Measurements from ENCODE around the gene FABP7. TPM values are rescaled to one million over a fixed set of nuclear protein-coding genes. Genes with fewer than 3 reads are reported as not detected.

The FABP7 gene
- total RNA-seq, 3 donors from 2014 or later (not counting 1 experiment from before 2014, with no cell fraction given), result not detected

DNA sequence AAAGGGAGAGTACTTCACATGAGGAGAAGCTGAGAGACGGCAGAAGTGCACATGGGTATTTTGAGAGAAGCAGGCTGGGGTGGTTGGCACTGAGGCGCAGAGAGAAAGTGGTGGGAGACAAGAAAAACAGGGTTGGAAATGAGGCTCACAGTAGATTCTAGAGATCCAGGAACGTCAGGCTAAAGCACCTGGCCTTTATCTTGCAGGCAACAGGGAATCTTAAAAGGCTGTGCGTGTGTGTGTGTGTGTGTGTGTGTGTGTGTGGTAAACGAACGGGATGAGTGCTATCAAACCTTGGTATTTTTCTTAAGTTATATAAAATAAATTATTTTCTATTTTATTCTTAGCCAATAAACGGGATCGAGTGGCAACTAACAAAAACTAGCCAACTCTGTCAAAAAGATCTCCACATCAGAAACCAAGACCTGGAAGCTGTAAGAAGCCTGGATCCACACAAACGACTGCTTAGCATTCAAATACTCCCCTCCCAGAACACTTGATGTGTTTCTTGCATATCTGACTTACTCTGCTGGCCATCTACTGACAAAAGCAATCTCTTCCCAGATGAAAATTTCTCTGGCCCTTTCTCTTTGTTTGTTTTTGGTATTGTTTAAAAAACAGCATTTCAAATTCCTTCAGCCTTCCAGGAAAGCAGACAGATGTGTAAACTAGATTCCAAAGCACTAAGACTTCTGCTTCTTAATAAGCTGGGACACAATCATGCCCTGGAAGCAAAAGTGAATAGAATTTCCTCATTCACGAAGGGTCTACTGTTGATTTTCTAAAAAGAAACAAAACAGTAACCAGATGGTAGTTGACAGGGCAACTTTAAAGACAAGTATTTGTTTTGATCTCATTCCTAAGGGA is 44.8 kb upstream of the FABP7 start:
- Mint-ChIP-seq H3K4me3 (no peak overlapping the region), H3K36me3 (no peaks in the 10 kb centered on the region), H3K9me3 (no peaks in the 10 kb centered on the region), H3K4me1 (no peaks in the 10 kb centered on the region), H3K27ac (no peak overlapping the region), H3K27me3 (ENCODE audit: low read depth in 2 of 2) (peaks cover 9 to 15% of the 10 kb centered on the region in 2 donors)
- intact Hi-C loops (cut with micrococcal nuclease), result loop anchor here (5.0 kb wide), 1 partner anchor 583 kb away; no protein-coding TSS in a partner anchor
- WGBS (ENCODE audit: insufficient coverage), result 78% methylated on average over 7 of the region's 10 CpGs
- Histone ChIP-seq H3K27me3 (ENCODE audit: control insufficient read depth, insufficient read depth, low read length) (no peaks in the 10 kb centered on the region), H3K4me1 (ENCODE audit: control insufficient read depth, insufficient read depth, low read length) (no peaks in the 10 kb centered on the region), H3K27ac (ENCODE audit: low read length) (no peak overlapping the region), H3K4me3 (ENCODE audit: low read length) (no peak overlapping the region), H3K9me3 (ENCODE audit: control insufficient read depth, insufficient read depth, low read length) (no peaks in the 10 kb centered on the region), H3K36me3 (ENCODE audit: control insufficient read depth, insufficient read depth, low read length) (no peaks in the 10 kb centered on the region)
- TF ChIP-seq, protein P1, sequence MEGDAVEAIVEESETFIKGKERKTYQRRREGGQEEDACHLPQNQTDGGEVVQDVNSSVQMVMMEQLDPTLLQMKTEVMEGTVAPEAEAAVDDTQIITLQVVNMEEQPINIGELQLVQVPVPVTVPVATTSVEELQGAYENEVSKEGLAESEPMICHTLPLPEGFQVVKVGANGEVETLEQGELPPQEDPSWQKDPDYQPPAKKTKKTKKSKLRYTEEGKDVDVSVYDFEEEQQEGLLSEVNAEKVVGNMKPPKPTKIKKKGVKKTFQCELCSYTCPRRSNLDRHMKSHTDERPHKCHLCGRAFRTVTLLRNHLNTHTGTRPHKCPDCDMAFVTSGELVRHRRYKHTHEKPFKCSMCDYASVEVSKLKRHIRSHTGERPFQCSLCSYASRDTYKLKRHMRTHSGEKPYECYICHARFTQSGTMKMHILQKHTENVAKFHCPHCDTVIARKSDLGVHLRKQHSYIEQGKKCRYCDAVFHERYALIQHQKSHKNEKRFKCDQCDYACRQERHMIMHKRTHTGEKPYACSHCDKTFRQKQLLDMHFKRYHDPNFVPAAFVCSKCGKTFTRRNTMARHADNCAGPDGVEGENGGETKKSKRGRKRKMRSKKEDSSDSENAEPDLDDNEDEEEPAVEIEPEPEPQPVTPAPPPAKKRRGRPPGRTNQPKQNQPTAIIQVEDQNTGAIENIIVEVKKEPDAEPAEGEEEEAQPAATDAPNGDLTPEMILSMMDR (IDR thresholded peaks at IDR 0.05), result no peak
- DNase-seq (no peak), ATAC-seq (no peak)

DNA sequence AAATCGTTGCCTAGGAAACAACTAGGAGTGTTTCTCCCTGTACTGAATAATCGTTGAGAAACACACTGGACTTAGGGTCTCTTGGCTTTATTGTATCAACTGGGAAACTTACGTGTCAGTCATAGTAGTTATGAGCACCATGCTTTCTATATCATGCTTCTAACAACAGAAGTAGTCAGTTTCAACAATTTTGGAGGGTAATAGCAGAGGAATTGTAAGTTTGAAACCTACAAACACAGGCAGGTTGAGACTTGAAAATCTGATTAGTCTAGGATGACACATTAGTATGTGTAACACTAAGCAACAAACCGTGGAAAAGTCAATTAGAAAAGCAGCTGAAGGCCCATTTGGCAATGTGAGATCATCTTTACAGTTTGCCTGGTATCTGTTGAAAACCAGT is 43.9 kb upstream of the FABP7 start:
- TF ChIP-seq, protein P1 (IDR thresholded peaks at IDR 0.05), result no peak
- Histone ChIP-seq H3K4me1 (ENCODE audit: control insufficient read depth, insufficient read depth, low read length) (no peaks in the 10 kb centered on the region), H3K27ac (ENCODE audit: low read length) (no peak overlapping the region), H3K4me3 (ENCODE audit: low read length) (no peak overlapping the region), H3K27me3 (ENCODE audit: control insufficient read depth, insufficient read depth, low read length) (peaks cover 2% of the 10 kb centered on the region), H3K9me3 (ENCODE audit: control insufficient read depth, insufficient read depth, low read length) (no peaks in the 10 kb centered on the region), H3K36me3 (ENCODE audit: control insufficient read depth, insufficient read depth, low read length) (no peaks in the 10 kb centered on the region)
- Mint-ChIP-seq H3K36me3 (no peaks in the 10 kb centered on the region), H3K27me3 (ENCODE audit: low read depth in 2 of 2) (peaks cover 9 to 15% of the 10 kb centered on the region in 2 donors), H3K9me3 (no peaks in the 10 kb centered on the region), H3K4me1 (no peaks in the 10 kb centered on the region), H3K4me3 (no peak overlapping the region), H3K27ac (no peak overlapping the region)
- ATAC-seq, result no peak
- 85% methylated on average over 4 of the region's 4 CpGs for WGBS (ENCODE audit: insufficient coverage)
- intact Hi-C loops (cut with micrococcal nuclease), result no loop called here
- no peak for DNase-seq

DNA sequence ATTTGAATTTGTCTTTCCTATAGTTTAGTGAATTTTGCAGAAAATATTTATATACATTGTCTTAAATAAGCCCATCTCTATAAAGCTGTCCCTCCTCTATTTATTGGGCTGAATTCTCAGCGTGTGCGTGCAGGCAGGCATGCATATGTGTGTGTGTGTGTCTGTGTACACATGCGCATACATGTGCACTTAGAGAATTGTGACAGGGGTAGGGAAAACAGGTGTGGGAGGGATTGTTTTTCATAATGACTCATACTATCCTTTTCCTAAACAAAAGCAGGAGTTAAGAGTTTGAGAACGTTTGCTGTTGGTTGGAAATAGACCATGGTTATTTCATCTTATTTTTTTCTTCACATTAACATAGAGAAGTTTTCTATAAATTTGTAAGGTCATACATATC is 43.4 kb upstream of the FABP7 start:
- WGBS (ENCODE audit: insufficient coverage), result no CpG with 5 or more reads among the region's 4 CpGs
- ATAC-seq, result no peak
- no peaks in the 10 kb centered on the region for H3K4me1 Mint-ChIP-seq

More for the DNA sequence above, 43.4 kb upstream of the FABP7 start:
- peaks cover 9 to 15% of the 10 kb centered on the region in 2 donors for H3K27me3 Mint-ChIP-seq (ENCODE audit: low read depth in 2 of 2)
- Histone ChIP-seq H3K4me3 (ENCODE audit: low read length) (no peak overlapping the region), H3K9me3 (ENCODE audit: control insufficient read depth, insufficient read depth, low read length) (no peaks in the 10 kb centered on the region), H3K27me3 (ENCODE audit: control insufficient read depth, insufficient read depth, low read length) (peaks cover 2% of the 10 kb centered on the region), H3K36me3 (ENCODE audit: control insufficient read depth, insufficient read depth, low read length) (no peaks in the 10 kb centered on the region), H3K4me1 (ENCODE audit: control insufficient read depth, insufficient read depth, low read length) (no peaks in the 10 kb centered on the region), H3K27ac (ENCODE audit: low read length) (no peak overlapping the region)
- H3K4me3 Mint-ChIP-seq, result no peak overlapping the region
- intact Hi-C loops (cut with micrococcal nuclease), result no loop called here
- no peaks in the 10 kb centered on the region for H3K36me3 Mint-ChIP-seq
- TF ChIP-seq, protein P1 (IDR thresholded peaks at IDR 0.05), result no peak
- no peak for DNase-seq
- no peak overlapping the region for H3K27ac Mint-ChIP-seq
- no peaks in the 10 kb centered on the region for H3K9me3 Mint-ChIP-seq
